OCI-M2 (cell line): ENCODE measurements around the gene BHLHE41.

Source experiments
- DNase-seq: peaks from one replicate; lab custom pipeline; 2025; ENCODE audit not compliant: unreplicated experiment; lab: John Stamatoyannopoulos, UW

Gene BHLHE41

GRCh38 chr12:26114720-26115401 lies 10.0 kb downstream of the BHLHE41 start:
- DNase-seq, result no peak

GRCh38 chr12:26113853-26114719 lies 10.8 kb downstream of the BHLHE41 start:
- DNase-seq, result no peak

GRCh38 chr12:26113181-26113654 lies 11.6 kb downstream of the BHLHE41 start:
- DNase-seq, result no peak

- DNase-seq, result no peak
Measured at GRCh38 chr12:26112703-26113147, 12.1 kb downstream of the BHLHE41 start.

- no peak for DNase-seq
Measured at GRCh38 chr12:26112232-26112631, 12.6 kb downstream of the BHLHE41 start.

- no peak for DNase-seq
Measured at GRCh38 chr12:26109343-26109881, 15.4 kb downstream of the BHLHE41 start.

- DNase-seq, result no peak
Measured at GRCh38 chr12:26108915-26109314, 15.9 kb downstream of the BHLHE41 start.

- DNase-seq, result no peak
Measured at GRCh38 chr12:26106347-26106746, 18.5 kb downstream of the BHLHE41 start.

- no peak for DNase-seq
Measured at GRCh38 chr12:26102953-26103352, 21.9 kb downstream of the BHLHE41 start.

- DNase-seq, result no peak
Measured at GRCh38 chr12:26101763-26102162, 23.1 kb downstream of the BHLHE41 start.

GRCh38 chr12:26101350-26101734 lies 23.5 kb downstream of the BHLHE41 start:
- no peak for DNase-seq

GRCh38 chr12:26100666-26101349 lies 24.0 kb downstream of the BHLHE41 start:
- DNase-seq, result no peak

- no peak for DNase-seq
Measured at GRCh38 chr12:26097046-26097878, 27.6 kb downstream of the BHLHE41 start.

GRCh38 chr12:26096036-26096435 lies 28.8 kb downstream of the BHLHE41 start:
- no peak for DNase-seq

- DNase-seq, result no peak
Measured at GRCh38 chr12:26095186-26095585, 29.7 kb downstream of the BHLHE41 start.

- no peak for DNase-seq
Measured at GRCh38 chr12:26092346-26093105, 32.3 kb downstream of the BHLHE41 start.

- no peak for DNase-seq
Measured at GRCh38 chr12:26091822-26092221, 33.0 kb downstream of the BHLHE41 start.

- DNase-seq, result no peak
Measured at GRCh38 chr12:26090836-26091510, 33.9 kb downstream of the BHLHE41 start.

- no peak for DNase-seq
Measured at GRCh38 chr12:26088998-26089397, 35.8 kb downstream of the BHLHE41 start.
